Duodenal mucosa (tissue), 2 donors: ENCODE measurements around the gene ARHGAP25.
A peak's percentile ranks its signal among the peaks of the same experiment; 100 is the strongest.

ENCODE experiments used
- H3K27ac ChIP-seq: one replicate; pipeline ENCODE4 v1.7.0; 2013; ENCODE audit warnings: low read depth, low read length
- H3K27me3 ChIP-seq, 2 donors: one replicate each; pipeline ENCODE4 v1.7.0; 2013; ENCODE audit warnings: low read length in 2 of 2, control low read depth in 1 of 2; ENCODE audit not compliant: insufficient read depth in 2 of 2, control insufficient read depth in 1 of 2
- H3K36me3 ChIP-seq, 2 donors: one replicate each; pipeline ENCODE4 v1.7.0; 2013; ENCODE audit warnings: low read length in 2 of 2, control low read depth in 1 of 2; ENCODE audit not compliant: insufficient read depth in 2 of 2, control insufficient read depth in 1 of 2
- H3K4me1 ChIP-seq, 2 donors: one replicate each; pipeline ENCODE4 v1.7.0; 2013; ENCODE audit warnings: low read length in 2 of 2, control low read depth in 1 of 2; ENCODE audit not compliant: insufficient read depth in 2 of 2, control insufficient read depth in 1 of 2
- H3K4me3 ChIP-seq, 2 donors: one replicate each; pipeline ENCODE4 v1.7.0; 2013; ENCODE audit warnings: low read length in 2 of 2, low read depth in 1 of 2
- H3K9ac ChIP-seq, 2 donors: one replicate each; pipeline ENCODE4 v1.7.0; 2013; ENCODE audit warnings: low read length in 2 of 2, low read depth in 1 of 2
- H3K9me3 ChIP-seq, 2 donors: one replicate each; pipeline ENCODE4 v1.7.0; 2013; ENCODE audit warnings: low read length in 2 of 2, control low read depth in 1 of 2; ENCODE audit not compliant: control insufficient read depth in 1 of 2

ARHGAP25 gene

GRCh38 chr2:68764806-68765311, 30.2 kb downstream of the ARHGAP25 start:
- H3K36me3 ChIP-seq: no peaks in the 10 kb centered on the region
- H3K27ac ChIP-seq: peak overlapping the region; percentile 15
- no peaks in the 10 kb centered on the region for H3K27me3 ChIP-seq
- H3K9ac ChIP-seq: peak overlapping the region; percentile 3 to 34
- H3K4me3 ChIP-seq: peak overlapping the region; percentile 21 to 33
- H3K9me3 ChIP-seq: no peaks in the 10 kb centered on the region
- peaks cover 43 to 44% of the 10 kb centered on the region in 2 donors for H3K4me1 ChIP-seq

GRCh38 chr2:68765739-68766375, 31.2 kb downstream of the ARHGAP25 start:
- peak overlapping the region; percentile 7 for H3K27ac ChIP-seq
- no peaks in the 10 kb centered on the region for H3K27me3 ChIP-seq
- H3K36me3 ChIP-seq: no peaks in the 10 kb centered on the region
- no peak overlapping the region for H3K4me3 ChIP-seq
- peaks cover 53 to 54% of the 10 kb centered on the region in 2 donors for H3K4me1 ChIP-seq
- no peaks in the 10 kb centered on the region for H3K9me3 ChIP-seq
- H3K9ac ChIP-seq: peak overlapping the region in 1 of 2 donors; percentile 22

DNA sequence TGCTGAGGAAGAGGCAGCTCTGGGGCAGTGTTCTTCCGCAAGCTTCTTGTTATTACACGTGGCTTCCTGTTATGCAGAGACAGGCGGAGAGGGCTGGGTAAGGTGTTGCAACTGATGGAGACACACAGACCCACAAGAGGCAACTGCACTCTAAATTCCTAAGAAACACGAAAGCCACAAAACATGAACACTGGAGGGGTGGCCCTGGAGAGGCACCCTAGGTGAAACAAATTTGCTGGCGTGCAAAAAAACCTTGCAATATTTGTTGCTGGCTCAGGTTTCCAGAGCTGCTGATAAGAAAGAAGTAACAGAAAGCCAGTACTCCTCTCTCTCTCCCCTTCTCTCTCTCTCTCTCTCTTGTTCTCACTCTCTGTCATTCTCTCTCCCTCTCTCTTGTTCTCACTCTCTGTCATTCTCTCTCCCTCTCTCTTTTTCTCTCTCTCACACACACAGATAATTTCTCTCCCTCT, 31.8 kb downstream of the ARHGAP25 start:
- Histone ChIP-seq H3K9me3 (no peaks in the 10 kb centered on the region), H3K9ac (peak overlapping the region; percentile 6 to 39), H3K4me3 (no peak overlapping the region), H3K27me3 (no peaks in the 10 kb centered on the region), H3K4me1 (peaks cover 59% of the 10 kb centered on the region in 2 donors), H3K27ac (peak overlapping the region; percentile 15), H3K36me3 (no peaks in the 10 kb centered on the region)

- Histone ChIP-seq H3K9me3 (no peaks in the 10 kb centered on the region), H3K9ac (peak overlapping the region; percentile 29 to 39), H3K27me3 (no peaks in the 10 kb centered on the region), H3K4me3 (no peak overlapping the region), H3K4me1 (peaks cover 59 to 60% of the 10 kb centered on the region in 2 donors), H3K27ac (peak overlapping the region; percentile 57), H3K36me3 (no peaks in the 10 kb centered on the region)
Observed at GRCh38 chr2:68767031-68767961, 32.7 kb downstream of the ARHGAP25 start.

DNA sequence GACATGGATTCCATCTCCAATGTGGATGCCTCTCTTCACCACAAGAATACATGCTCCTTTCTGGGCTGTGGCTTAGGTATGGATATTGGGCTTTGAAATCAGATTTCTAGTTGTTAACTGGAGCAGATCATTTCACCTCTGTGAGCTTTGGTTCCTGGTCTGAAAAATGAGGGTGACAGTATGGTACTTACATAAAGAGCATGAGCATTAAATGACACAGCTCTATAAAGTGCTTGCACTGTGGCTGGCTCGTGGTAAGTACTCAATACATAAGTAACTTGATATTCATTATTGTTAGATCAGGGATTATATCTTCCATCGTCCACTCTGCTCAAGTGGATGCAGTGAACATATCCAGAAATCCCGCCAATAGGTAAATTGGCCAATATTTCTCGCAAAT, 33.4 kb downstream of the ARHGAP25 start:
- Histone ChIP-seq H3K27me3 (no peaks in the 10 kb centered on the region), H3K9ac (peak overlapping the region in 1 of 2 donors; percentile 29), H3K4me1 (peaks cover 55 to 60% of the 10 kb centered on the region in 2 donors), H3K4me3 (no peak overlapping the region), H3K27ac (peak overlapping the region; percentile 57), H3K36me3 (no peaks in the 10 kb centered on the region), H3K9me3 (no peaks in the 10 kb centered on the region)

GRCh38 chr2:68768461-68768860, 33.9 kb downstream of the ARHGAP25 start:
- no peak overlapping the region for H3K4me3 ChIP-seq

DNA sequence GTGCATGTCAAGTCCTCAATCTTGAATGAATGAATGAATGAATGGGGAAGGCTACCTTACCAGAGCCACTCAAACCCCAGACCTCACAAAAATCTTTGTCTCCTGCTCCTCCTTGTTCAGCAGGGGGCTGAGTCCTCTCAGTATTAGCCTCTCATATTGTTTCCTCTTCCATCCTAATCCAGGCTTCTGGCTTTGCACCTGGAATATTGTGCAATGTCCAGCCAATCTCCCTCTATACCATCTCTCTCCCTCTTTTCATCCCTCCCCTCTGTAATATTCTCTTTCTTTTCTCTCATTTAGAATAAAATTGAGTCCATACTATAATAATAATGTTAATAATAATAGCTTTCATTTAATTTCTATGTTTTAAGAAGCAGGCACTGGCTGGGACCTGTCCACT, 34.3 kb downstream of the ARHGAP25 start:
- Histone ChIP-seq H3K9me3 (no peaks in the 10 kb centered on the region), H3K27ac (no peak overlapping the region), H3K4me1 (peaks cover 55 to 61% of the 10 kb centered on the region in 2 donors), H3K9ac (no peak overlapping the region), H3K36me3 (no peaks in the 10 kb centered on the region), H3K4me3 (no peak overlapping the region), H3K27me3 (no peaks in the 10 kb centered on the region)

More at GRCh38 chr2:68768461-68768860, 33.9 kb downstream of the ARHGAP25 start:
- H3K9ac ChIP-seq: no peak overlapping the region
- H3K27ac ChIP-seq: no peak overlapping the region
- H3K9me3 ChIP-seq: no peaks in the 10 kb centered on the region
- no peaks in the 10 kb centered on the region for H3K36me3 ChIP-seq
- peaks cover 55 to 61% of the 10 kb centered on the region in 2 donors for H3K4me1 ChIP-seq
- no peaks in the 10 kb centered on the region for H3K27me3 ChIP-seq

GRCh38 chr2:68769586-68770270, 35.1 kb downstream of the ARHGAP25 start:
- H3K9ac ChIP-seq: no peak overlapping the region
- H3K9me3 ChIP-seq: no peaks in the 10 kb centered on the region
- no peak overlapping the region for H3K4me3 ChIP-seq
- no peaks in the 10 kb centered on the region for H3K27me3 ChIP-seq
- H3K4me1 ChIP-seq: peaks cover 53 to 58% of the 10 kb centered on the region in 2 donors
- H3K36me3 ChIP-seq: no peaks in the 10 kb centered on the region
- no peak overlapping the region for H3K27ac ChIP-seq

DNA sequence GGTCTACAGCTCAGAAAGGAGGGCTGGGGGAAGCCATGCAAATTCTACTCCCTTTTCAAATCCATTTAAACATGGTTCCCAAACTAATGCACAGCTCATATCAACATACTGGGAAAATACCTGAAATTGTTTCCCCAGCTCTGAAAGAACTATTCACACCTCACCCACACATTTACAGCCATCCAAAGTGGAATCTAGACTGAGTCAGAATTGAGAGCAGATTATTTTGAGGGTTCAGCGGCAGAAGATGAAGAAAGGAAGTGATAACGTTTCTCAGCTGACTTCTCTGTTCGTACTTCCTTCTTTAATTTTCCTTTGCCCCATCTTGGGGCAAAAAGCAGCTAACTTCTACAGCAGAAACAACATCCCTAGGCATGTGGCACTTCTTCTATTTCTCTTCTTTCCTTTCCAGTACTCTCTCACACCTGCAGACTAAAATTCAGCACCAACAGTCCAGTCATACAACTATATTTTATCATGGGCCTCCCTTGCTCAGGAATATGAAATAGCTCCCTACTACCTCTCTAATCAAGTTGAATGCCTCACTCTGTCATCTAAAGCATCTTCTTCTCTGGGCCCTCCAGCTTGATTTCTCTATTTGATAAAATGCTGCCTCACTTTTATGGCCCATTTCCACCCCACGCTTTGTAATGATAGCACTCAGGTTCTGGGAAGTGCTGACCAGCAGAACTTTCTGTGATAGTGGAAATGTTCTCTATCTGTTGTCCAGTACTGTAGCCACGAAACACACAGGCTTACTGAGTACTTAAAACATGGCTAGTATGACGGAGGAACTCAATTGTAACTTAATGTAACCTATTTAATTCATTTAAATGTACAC, 35.9 kb downstream of the ARHGAP25 start:
- Histone ChIP-seq H3K4me1 (peaks cover 48 to 54% of the 10 kb centered on the region in 2 donors), H3K27me3 (no peaks in the 10 kb centered on the region), H3K27ac (peak overlapping the region; percentile 45), H3K9me3 (no peaks in the 10 kb centered on the region), H3K9ac (no peak overlapping the region), H3K36me3 (no peaks in the 10 kb centered on the region), H3K4me3 (no peak overlapping the region)
